ENCODE results near the gene SCAND1.

DNA sequence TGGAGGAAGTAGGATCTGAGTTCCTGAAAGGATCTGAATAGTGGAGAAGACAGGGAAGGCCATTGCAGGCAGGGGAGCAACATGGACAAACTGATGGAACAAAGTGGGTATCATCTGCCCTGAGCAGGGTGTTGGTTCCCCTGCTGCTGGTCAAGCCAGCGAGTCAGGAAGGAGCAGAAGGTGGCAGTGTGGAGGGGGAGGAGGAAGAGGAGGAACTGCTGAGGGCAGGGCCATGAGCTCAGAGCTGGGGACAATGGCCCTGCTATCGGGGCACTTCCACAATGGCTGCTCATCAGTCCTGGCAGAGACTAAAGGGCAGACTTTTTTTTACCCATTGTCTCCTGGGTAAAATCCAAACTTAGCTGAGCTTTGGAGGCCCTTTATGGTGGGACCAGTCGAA lies 27.7 kb upstream of the SCAND1 start:
- no peak for TF ChIP-seq SPI1 (IDR thresholded peaks at IDR 0.05; ENCODE audit: borderline replicate concordance, low read depth)
- no peak for TF ChIP-seq POLR2AphosphoS5 (IDR thresholded peaks at IDR 0.05; ENCODE audit: low read depth)
- TF ChIP-seq, protein P1, sequence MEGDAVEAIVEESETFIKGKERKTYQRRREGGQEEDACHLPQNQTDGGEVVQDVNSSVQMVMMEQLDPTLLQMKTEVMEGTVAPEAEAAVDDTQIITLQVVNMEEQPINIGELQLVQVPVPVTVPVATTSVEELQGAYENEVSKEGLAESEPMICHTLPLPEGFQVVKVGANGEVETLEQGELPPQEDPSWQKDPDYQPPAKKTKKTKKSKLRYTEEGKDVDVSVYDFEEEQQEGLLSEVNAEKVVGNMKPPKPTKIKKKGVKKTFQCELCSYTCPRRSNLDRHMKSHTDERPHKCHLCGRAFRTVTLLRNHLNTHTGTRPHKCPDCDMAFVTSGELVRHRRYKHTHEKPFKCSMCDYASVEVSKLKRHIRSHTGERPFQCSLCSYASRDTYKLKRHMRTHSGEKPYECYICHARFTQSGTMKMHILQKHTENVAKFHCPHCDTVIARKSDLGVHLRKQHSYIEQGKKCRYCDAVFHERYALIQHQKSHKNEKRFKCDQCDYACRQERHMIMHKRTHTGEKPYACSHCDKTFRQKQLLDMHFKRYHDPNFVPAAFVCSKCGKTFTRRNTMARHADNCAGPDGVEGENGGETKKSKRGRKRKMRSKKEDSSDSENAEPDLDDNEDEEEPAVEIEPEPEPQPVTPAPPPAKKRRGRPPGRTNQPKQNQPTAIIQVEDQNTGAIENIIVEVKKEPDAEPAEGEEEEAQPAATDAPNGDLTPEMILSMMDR (IDR thresholded peaks at IDR 0.05; ENCODE audit: insufficient read depth, low read length) = no peak
- TF ChIP-seq, protein P2, sequence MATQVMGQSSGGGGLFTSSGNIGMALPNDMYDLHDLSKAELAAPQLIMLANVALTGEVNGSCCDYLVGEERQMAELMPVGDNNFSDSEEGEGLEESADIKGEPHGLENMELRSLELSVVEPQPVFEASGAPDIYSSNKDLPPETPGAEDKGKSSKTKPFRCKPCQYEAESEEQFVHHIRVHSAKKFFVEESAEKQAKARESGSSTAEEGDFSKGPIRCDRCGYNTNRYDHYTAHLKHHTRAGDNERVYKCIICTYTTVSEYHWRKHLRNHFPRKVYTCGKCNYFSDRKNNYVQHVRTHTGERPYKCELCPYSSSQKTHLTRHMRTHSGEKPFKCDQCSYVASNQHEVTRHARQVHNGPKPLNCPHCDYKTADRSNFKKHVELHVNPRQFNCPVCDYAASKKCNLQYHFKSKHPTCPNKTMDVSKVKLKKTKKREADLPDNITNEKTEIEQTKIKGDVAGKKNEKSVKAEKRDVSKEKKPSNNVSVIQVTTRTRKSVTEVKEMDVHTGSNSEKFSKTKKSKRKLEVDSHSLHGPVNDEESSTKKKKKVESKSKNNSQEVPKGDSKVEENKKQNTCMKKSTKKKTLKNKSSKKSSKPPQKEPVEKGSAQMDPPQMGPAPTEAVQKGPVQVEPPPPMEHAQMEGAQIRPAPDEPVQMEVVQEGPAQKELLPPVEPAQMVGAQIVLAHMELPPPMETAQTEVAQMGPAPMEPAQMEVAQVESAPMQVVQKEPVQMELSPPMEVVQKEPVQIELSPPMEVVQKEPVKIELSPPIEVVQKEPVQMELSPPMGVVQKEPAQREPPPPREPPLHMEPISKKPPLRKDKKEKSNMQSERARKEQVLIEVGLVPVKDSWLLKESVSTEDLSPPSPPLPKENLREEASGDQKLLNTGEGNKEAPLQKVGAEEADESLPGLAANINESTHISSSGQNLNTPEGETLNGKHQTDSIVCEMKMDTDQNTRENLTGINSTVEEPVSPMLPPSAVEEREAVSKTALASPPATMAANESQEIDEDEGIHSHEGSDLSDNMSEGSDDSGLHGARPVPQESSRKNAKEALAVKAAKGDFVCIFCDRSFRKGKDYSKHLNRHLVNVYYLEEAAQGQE (IDR thresholded peaks at IDR 0.05; ENCODE audit: insufficient replicate concordance, low read depth) = no peak
- TF ChIP-seq GABPA (IDR thresholded peaks at IDR 0.05; ENCODE audit: low read depth) = no peak
